B cell (primary cell): ENCODE data around the gene PJVK. TPM values are rescaled to one million over a fixed set of nuclear protein-coding genes. Genes with fewer than 3 reads are reported as not detected.

Experiments used
- ATAC-seq: fragments of 200-7000 bp; cut with Tn5 transposase; one replicate; pipeline ENCODE4 v1.10.0; 2021; ENCODE audit warnings: low read depth, mild to moderate bottlenecking, moderate number of reproducible peaks, moderate library complexity
- CTCF ChIA-PET: fragments of 350-600 bp; sonication (Branson Sonifier 250); formaldehyde crosslinking; loops from one replicate; lab custom pipeline; 2021; ENCODE audit warnings: antibody characterized with exemption, inconsistent platforms; lab: Charles Lee
- POLR2A ChIA-PET: fragments of 350-600 bp; sonication (Branson Sonifier 250); formaldehyde crosslinking; loops from one replicate; lab custom pipeline; 2021; ENCODE audit warnings: antibody characterized with exemption; lab: Charles Lee
- DNase-seq: peaks from one replicate; pipeline ENCODE4 v3.0.0; 2013
- H2AFZ ChIP-seq: 2 replicates; pipeline ENCODE4 v1.6.1; 2012; ENCODE audit warnings: mild to moderate bottlenecking, low read depth, low read length; ENCODE audit not compliant: insufficient read depth, poor library complexity, severe bottlenecking
- H3K27ac ChIP-seq, 2 donors: 1 replicate in 1 of 2; 2 replicates in 1 of 2; pipeline ENCODE4 v1.5.1; 2012 to 2013; ENCODE audit warnings: low read length in 2 of 2, mild to moderate bottlenecking in 2 of 2, moderate library complexity in 1 of 2
- H3K27me3 ChIP-seq, 4 experiments: fragments of 200-600 bp in 1 of 4; sonication (generic) in 1 of 4; replicated peaks in 1 of 4; 1 replicate in 2 of 4; 2 replicates in 2 of 4; pipeline versions ENCODE4 v1.6.1 to v1.7.0; 2013 to 2016; ENCODE audit warnings: low read length in 3 of 4, mild to moderate bottlenecking in 2 of 4, mixed read lengths in 1 of 4, moderate library complexity in 1 of 4; ENCODE audit not compliant: insufficient read depth in 4 of 4, control insufficient read depth in 3 of 4; ENCODE audit errors: control extremely low read depth in 1 of 4
- H3K36me3 ChIP-seq, 2 experiments: replicated peaks in 1 of 2; 1 replicate in 1 of 2; 2 replicates in 1 of 2; pipeline versions ENCODE4 v1.6.1 to v1.7.1; 2013; ENCODE audit warnings: low read length in 1 of 2; ENCODE audit not compliant: insufficient read depth in 2 of 2, control insufficient read depth in 1 of 2; ENCODE audit errors: control extremely low read depth in 1 of 2, extremely low read depth in 1 of 2
- H3K4me1 ChIP-seq, 2 donors: fragments of 200-600 bp in 1 of 2; sonication (generic) in 1 of 2; 1 replicate in 1 of 2; 2 replicates in 1 of 2; pipeline versions ENCODE4 v1.5.1 to v1.6.1; 2013 to 2017; ENCODE audit warnings: low read length in 2 of 2; ENCODE audit not compliant: control insufficient read depth in 2 of 2, insufficient read depth in 2 of 2
- H3K4me2 ChIP-seq: replicated peaks from 2 replicates; pipeline ENCODE3; 2012; ENCODE audit warnings: mild to moderate bottlenecking, low read depth, low read length; ENCODE audit not compliant: poor library complexity, severe bottlenecking
- H3K4me3 ChIP-seq, 5 experiments: fragments of 200-600 bp in 1 of 5; sonication (generic) in 1 of 5; 1 replicate in 3 of 5; 2 replicates in 2 of 5; pipeline versions ENCODE4 v1.5.1 to v1.7.0; 2011 to 2016; ENCODE audit warnings: low read length in 4 of 5, mild to moderate bottlenecking in 4 of 5, low read depth in 2 of 5, control low read depth in 1 of 5, moderate library complexity in 1 of 5; ENCODE audit not compliant: insufficient read depth in 1 of 5; ENCODE audit errors: control extremely low read depth in 1 of 5, extremely low read depth in 1 of 5
- H3K79me2 ChIP-seq: fragments of 200-600 bp; sonication (generic); one replicate; pipeline ENCODE4 v1.6.0; 2016; ENCODE audit warnings: low read length; ENCODE audit not compliant: control insufficient read depth, insufficient read depth
- H3K9ac ChIP-seq: fragments of 200-600 bp; sonication (generic); 2 replicates; pipeline ENCODE4 v1.6.1; 2017; ENCODE audit warnings: mild to moderate bottlenecking, low read length, moderate library complexity
- H3K9me3 ChIP-seq, 3 donors: one replicate each; pipeline versions ENCODE4 v1.6.1 to v1.7.1; 2013; ENCODE audit warnings: low read length in 2 of 3; ENCODE audit not compliant: control insufficient read depth in 2 of 3, insufficient read depth in 1 of 3; ENCODE audit errors: control extremely low read depth in 1 of 3
- H4K20me1 ChIP-seq: 2 replicates; pipeline ENCODE4 v1.6.0; 2012; ENCODE audit warnings: mild to moderate bottlenecking, low read length; ENCODE audit not compliant: insufficient read depth, control insufficient read depth, poor library complexity, severe bottlenecking
- H3K27ac Mint-ChIP-seq: one replicate; pipeline ENCODE4 v1.8.0; 2021; ENCODE audit warnings: mixed read lengths
- H3K27me3 Mint-ChIP-seq: one replicate; pipeline ENCODE4 v1.8.0; 2021; ENCODE audit warnings: mixed read lengths
- H3K4me1 Mint-ChIP-seq: one replicate; pipeline ENCODE4 v1.8.0; 2021; ENCODE audit warnings: mixed read lengths
- H3K4me3 Mint-ChIP-seq: one replicate; pipeline ENCODE4 v1.8.0; 2021; ENCODE audit warnings: mixed read lengths
- H3K9me3 Mint-ChIP-seq: one replicate; pipeline ENCODE4 v1.8.0; 2022; ENCODE audit warnings: mixed read lengths; ENCODE audit not compliant: insufficient read depth
- CTCF ChIP-seq: fragments of 200-600 bp; IDR thresholded peaks from one replicate; pipeline ENCODE4 v1.8.0; 2022; ENCODE audit warnings: antibody characterized with exemption, mild to moderate bottlenecking
- EZH2 ChIP-seq: IDR thresholded peaks from 2 replicates; pipeline ENCODE4 v1.6.1; 2012; ENCODE audit warnings: borderline replicate concordance, low read depth, mild to moderate bottlenecking, moderate library complexity, low read length; ENCODE audit not compliant: insufficient read depth, poor library complexity, severe bottlenecking
- WGBS: methylation state at CpG from one replicate; pipeline ENCODE4 v1.1.5; 2013; ENCODE audit warnings: missing lambda C conversion rate; ENCODE audit not compliant: insufficient coverage; 5-methylcytosine and 5-hydroxymethylcytosine counted together
- intact Hi-C: fragments of 100-400 bp; cut with micrococcal nuclease; formaldehyde crosslinking; loops from one replicate; pipeline ENCODE4 v1.10.0; 2022
- polyA plus RNA-seq: library from polyadenylated mRNA; depleted of rRNA; stranded (reverse); fragments of >200 nt; gene quantifications from 2 replicates; pipeline ENCODE4 v1.2.3, GENCODE V29; 2012
- total RNA-seq, 2 donors: library from RNA; stranded (reverse); fragments of 120-200 nt in 1 of 2; gene quantifications; 1 replicate in 1 of 2; 2 replicates in 1 of 2; pipeline versions ENCODE4 v1.2.3 to v1.2.4, GENCODE V29; 2013 to 2022

Gene PJVK
- total and polyA plus RNA-seq, 2 donors (not counting 1 experiment from before 2014, with no cell fraction given) = 2.3 to 7.9 TPM

- Histone ChIP-seq H3K9ac (peak overlapping the region; percentile 78), H3K4me2 (peak overlapping the region; percentile 93), H2AFZ (peak overlapping the region; percentile 97), H3K4me1 (peaks cover 10 to 15% of the 10 kb centered on the region in 2 donors), H3K27ac (peak overlapping the region; percentile 57 to 78), H4K20me1 (no peaks in the 10 kb centered on the region), H3K9me3 (no peaks in the 10 kb centered on the region), H3K79me2 (no peaks in the 10 kb centered on the region), H3K36me3 (no peaks in the 10 kb centered on the region), H3K27me3 (no peaks in the 10 kb centered on the region), H3K4me3 (peak overlapping the region; percentile 52 to 96 (median 71))
- ChIA-PET POLR2A (interaction anchor here (1.7 kb wide), 1 partner anchor 36 kb away, joined by 9 read pairs; the partner anchor contains the start of genes PJVK and PRKRA), CTCF (interaction anchor here (0.6 to 9.6 kb wide), 24 partner anchors 10 to 1588 kb away, joined by 3 to 126 read pairs (median 4); partner anchors contain the start of genes PJVK, PRKRA and RBM45)
- Mint-ChIP-seq H3K27me3 (no peaks in the 10 kb centered on the region), H3K4me1 (peaks cover 19% of the 10 kb centered on the region), H3K9me3 (no peaks in the 10 kb centered on the region), H3K4me3 (peak overlapping the region; percentile 88), H3K27ac (peak overlapping the region; percentile 93)
- WGBS = 1% methylated on average over 11 of the region's 21 CpGs
- DNase-seq (peak; percentile 85), ATAC-seq (peak; percentile 73)
- intact Hi-C loops = loop anchor here (1.0 kb wide), 3 partner anchors 17 to 302 kb away; partner anchors contain the start of gene RBM45
- TF ChIP-seq EZH2 (no peak), CTCF (peak; percentile 95)
Measured at GRCh38 chr2:178414266-178415247, 36.6 kb upstream of the PJVK start.

DNA sequence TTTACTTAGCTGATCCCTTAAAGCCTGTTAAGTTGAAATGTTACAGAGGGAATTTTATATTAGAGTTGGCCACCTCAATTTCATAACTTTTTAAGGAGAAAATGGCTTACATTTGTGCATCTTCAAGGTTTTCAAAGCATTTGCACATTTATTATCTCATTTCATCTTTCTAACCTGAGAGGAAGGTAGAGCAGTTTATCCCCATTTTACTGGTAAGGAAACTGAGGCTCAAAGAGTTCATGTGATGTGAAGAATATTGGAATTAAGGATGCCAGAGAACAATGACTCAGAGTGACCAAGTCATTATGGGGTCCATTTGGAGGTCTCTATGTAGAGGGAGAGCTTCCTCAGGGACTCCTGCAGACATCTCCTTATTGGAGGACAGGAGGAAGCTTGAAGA lies 35.2 kb upstream of the PJVK start:
- H2AFZ ChIP-seq = no peak overlapping the region
- no peaks in the 10 kb centered on the region for H3K79me2 ChIP-seq
- intact Hi-C loops = no loop called here
- H3K4me1 ChIP-seq = peaks cover 10 to 15% of the 10 kb centered on the region in 2 donors
- no peak overlapping the region for H3K4me2 ChIP-seq
- Mint-ChIP-seq H3K9me3 (no peaks in the 10 kb centered on the region), H3K27ac (no peak overlapping the region), H3K4me1 (peaks cover 19% of the 10 kb centered on the region), H3K27me3 (no peaks in the 10 kb centered on the region), H3K4me3 (no peak overlapping the region)
- POLR2A ChIA-PET = no interaction called here
- no peaks in the 10 kb centered on the region for H3K36me3 ChIP-seq
- CTCF ChIA-PET = interaction anchor here (1.0 to 9.6 kb wide), 4 partner anchors 9 to 47 kb away, joined by 3 to 126 read pairs (median 21); no protein-coding TSS in a partner anchor
- DNase-seq (no peak), ATAC-seq (no peak)
- no peaks in the 10 kb centered on the region for H3K27me3 ChIP-seq
- H3K4me3 ChIP-seq = no peak overlapping the region
- no peak overlapping the region for H3K9ac ChIP-seq
- TF ChIP-seq CTCF (no peak), EZH2 (no peak)
- no peaks in the 10 kb centered on the region for H3K9me3 ChIP-seq
- no peak overlapping the region for H3K27ac ChIP-seq
- H4K20me1 ChIP-seq = no peaks in the 10 kb centered on the region
